ENCODE measurements around the gene PLPPR1. TPM values are rescaled to one million over a fixed set of nuclear protein-coding genes. Genes with fewer than 3 reads are reported as not detected.

Gene PLPPR1
- total and polyA plus RNA-seq, 2 of the 4 experiments (the other 2 are of a cell fraction): not detected

DNA sequence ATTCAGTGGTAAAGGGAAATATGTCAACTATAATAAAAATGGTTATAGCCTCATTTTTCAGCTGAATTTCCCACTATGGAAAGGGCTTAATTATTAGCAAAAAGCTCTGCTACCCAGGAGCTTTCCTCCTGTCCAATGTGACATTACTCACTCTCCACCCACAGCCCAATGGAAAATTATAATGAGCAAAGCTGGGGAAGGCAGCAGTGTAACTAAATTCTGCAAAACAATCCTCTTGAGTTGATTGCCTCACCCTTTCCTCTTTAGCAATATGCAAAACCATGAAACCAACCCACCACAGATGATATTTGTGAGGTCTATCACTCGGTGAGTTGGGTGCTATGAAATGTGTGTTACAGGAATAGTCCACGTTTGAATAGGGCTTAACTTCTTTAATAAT lies 14.0 kb upstream of the PLPPR1 start:
- in situ Hi-C loops (cut with MboI; ENCODE audit: low sequenced_read_pairs) (no loop called here), dilution Hi-C loops (cut with HindIII; ENCODE audit: low sequenced_read_pairs, unreplicated experiment) (no loop called here), intact Hi-C loops (cut with micrococcal nuclease) (no loop called here)
- Histone ChIP-seq H3K9me1 (ENCODE audit: insufficient read depth, low read length) (no peaks in the 10 kb centered on the region), H3K9ac (ENCODE audit: low read depth, low read length) (no peak overlapping the region), H3K4me1 (ENCODE audit: control insufficient read depth, insufficient read depth, low read length) (no peaks in the 10 kb centered on the region), H3K4me2 (ENCODE audit: low read depth, low read length) (no peak overlapping the region), H3K27ac (ENCODE audit: insufficient read depth, low read length) (no peak overlapping the region), H3K4ac (ENCODE audit: low read depth, low read length) (no peak overlapping the region), H3K4me3 (ENCODE audit: insufficient read depth, low read depth, low read length) (no peak overlapping the region), H3K23ac (ENCODE audit: low read depth, low read length) (no peak overlapping the region), H3K79me1 (ENCODE audit: low read depth in 1 of 2, low read length in 2 of 2) (no peaks in the 10 kb centered on the region), H2AK9ac (replicated peaks; ENCODE audit: low read depth, low read length, poor library complexity) (no peak overlapping the region), H2BK20ac (ENCODE audit: low read depth, low read length) (no peak overlapping the region), H2AFZ (replicated peaks; ENCODE audit: low read length, poor library complexity) (no peak overlapping the region), H3K9me3 (ENCODE audit: control insufficient read depth, insufficient read depth, low read length) (peaks cover 1% of the 10 kb centered on the region; the same call in 1 of the 2 replicates), H2BK15ac (ENCODE audit: low read depth, low read length) (no peak overlapping the region), H3K14ac (replicated peaks; ENCODE audit: low read depth, low read length) (no peak overlapping the region), H3K18ac (ENCODE audit: low read depth, low read length) (no peak overlapping the region), H4K20me1 (ENCODE audit: insufficient read depth, low read length) (no peaks in the 10 kb centered on the region), H2BK5ac (ENCODE audit: low read depth, low read length, poor library complexity, severe bottlenecking) (no peak overlapping the region), H4K91ac (ENCODE audit: insufficient read depth, low read depth, low read length) (no peak overlapping the region), H3K56ac (ENCODE audit: extremely low read depth, insufficient read depth, low read length) (no peak overlapping the region), H3K27me3 (ENCODE audit: control insufficient read depth, insufficient read depth, low read length) (no peaks in the 10 kb centered on the region), H4K8ac (ENCODE audit: low read depth in 2 of 2, low read length in 2 of 2) (no peak overlapping the region), H2AK5ac (ENCODE audit: low read depth, low read length) (no peak overlapping the region), H2BK120ac (ENCODE audit: low read depth, low read length) (no peak overlapping the region), H4K5ac (ENCODE audit: low read depth, low read length) (no peak overlapping the region), H3K36me3 (ENCODE audit: control insufficient read depth, insufficient read depth, low read length) (no peaks in the 10 kb centered on the region)
- DNase-seq: no peak
- ChIA-PET CTCF (no interaction called here), POLR2A (ENCODE audit: unreplicated experiment) (no interaction called here)
- WGBS, 2 experiments (ENCODE audit: extremely low coverage in 2 of 2, insufficient read length in 1 of 2): no CpG with 5 or more reads among the region's 2 CpGs
- no peak for ATAC-seq (ENCODE audit: low read depth)
- no TSS peak for BruUV-seq (replicated peaks)
- TF ChIP-seq, protein P1, sequence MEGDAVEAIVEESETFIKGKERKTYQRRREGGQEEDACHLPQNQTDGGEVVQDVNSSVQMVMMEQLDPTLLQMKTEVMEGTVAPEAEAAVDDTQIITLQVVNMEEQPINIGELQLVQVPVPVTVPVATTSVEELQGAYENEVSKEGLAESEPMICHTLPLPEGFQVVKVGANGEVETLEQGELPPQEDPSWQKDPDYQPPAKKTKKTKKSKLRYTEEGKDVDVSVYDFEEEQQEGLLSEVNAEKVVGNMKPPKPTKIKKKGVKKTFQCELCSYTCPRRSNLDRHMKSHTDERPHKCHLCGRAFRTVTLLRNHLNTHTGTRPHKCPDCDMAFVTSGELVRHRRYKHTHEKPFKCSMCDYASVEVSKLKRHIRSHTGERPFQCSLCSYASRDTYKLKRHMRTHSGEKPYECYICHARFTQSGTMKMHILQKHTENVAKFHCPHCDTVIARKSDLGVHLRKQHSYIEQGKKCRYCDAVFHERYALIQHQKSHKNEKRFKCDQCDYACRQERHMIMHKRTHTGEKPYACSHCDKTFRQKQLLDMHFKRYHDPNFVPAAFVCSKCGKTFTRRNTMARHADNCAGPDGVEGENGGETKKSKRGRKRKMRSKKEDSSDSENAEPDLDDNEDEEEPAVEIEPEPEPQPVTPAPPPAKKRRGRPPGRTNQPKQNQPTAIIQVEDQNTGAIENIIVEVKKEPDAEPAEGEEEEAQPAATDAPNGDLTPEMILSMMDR (conservative IDR thresholded peaks at IDR 0.05; ENCODE audit: low read depth, low read length): no peak
- no peak for TF ChIP-seq FOS (IDR thresholded peaks at IDR 0.05; ENCODE audit: low read depth, low read length)
- no peak for TF ChIP-seq MAZ (IDR thresholded peaks at IDR 0.05; ENCODE audit: borderline replicate concordance, low read depth, low read length)
- no peak for TF ChIP-seq RFX5 (IDR thresholded peaks at IDR 0.05; ENCODE audit: low read depth, low read length)
- TF ChIP-seq POLR2A (IDR thresholded peaks at IDR 0.05; ENCODE audit: low read depth, low read length): no peak
- no peak for TF ChIP-seq MAFK (IDR thresholded peaks at IDR 0.05; ENCODE audit: low read depth, low read length)
- TF ChIP-seq NFE2L2 (IDR thresholded peaks at IDR 0.05; ENCODE audit: low read depth, low read length): no peak
- TF ChIP-seq CHD1 (IDR thresholded peaks at IDR 0.05; ENCODE audit: low read depth, low read length): no peak
- TF ChIP-seq CEBPB (IDR thresholded peaks at IDR 0.05; ENCODE audit: low read depth, low read length): no peak
- TF ChIP-seq MXI1 (IDR thresholded peaks at IDR 0.05; ENCODE audit: borderline replicate concordance, low read depth, low read length): no peak
- TF ChIP-seq ELK1 (IDR thresholded peaks at IDR 0.05; ENCODE audit: borderline replicate concordance, low read depth, low read length): no peak
- no peak for TF ChIP-seq RCOR1 (IDR thresholded peaks at IDR 0.05; ENCODE audit: insufficient replicate concordance, low read length)
- no peak for TF ChIP-seq BHLHE40 (IDR thresholded peaks at IDR 0.05; ENCODE audit: low read depth, low read length)
- no peak for TF ChIP-seq RAD21 (IDR thresholded peaks at IDR 0.05; ENCODE audit: low read length)
- TF ChIP-seq, protein P2, sequence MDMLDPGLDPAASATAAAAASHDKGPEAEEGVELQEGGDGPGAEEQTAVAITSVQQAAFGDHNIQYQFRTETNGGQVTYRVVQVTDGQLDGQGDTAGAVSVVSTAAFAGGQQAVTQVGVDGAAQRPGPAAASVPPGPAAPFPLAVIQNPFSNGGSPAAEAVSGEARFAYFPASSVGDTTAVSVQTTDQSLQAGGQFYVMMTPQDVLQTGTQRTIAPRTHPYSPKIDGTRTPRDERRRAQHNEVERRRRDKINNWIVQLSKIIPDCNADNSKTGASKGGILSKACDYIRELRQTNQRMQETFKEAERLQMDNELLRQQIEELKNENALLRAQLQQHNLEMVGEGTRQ (IDR thresholded peaks at IDR 0.05; ENCODE audit: low read depth, low read length): no peak
- no peak for TF ChIP-seq SMC3 (IDR thresholded peaks at IDR 0.05; ENCODE audit: low read depth, low read length)
